CD4-positive, alpha-beta T cell treated with Interleukin-6 at 100 ng/mL for 8 hours (primary cell): ENCODE data around the gene FAM89B.

Experiments
- DNase-seq: peaks from one replicate; pipeline ENCODE4 v3.0.0-alpha.2; 2020; ENCODE audit warnings: mixed read lengths, low spot score

The FAM89B gene

GRCh38 chr11:65556470-65557279, 15.7 kb upstream of the FAM89B start:
- DNase-seq: no peak

GRCh38 chr11:65557280-65558001, 14.9 kb upstream of the FAM89B start:
- DNase-seq: no peak

- DNase-seq: peak; percentile 32
Measured at GRCh38 chr11:65558002-65558929, 14.1 kb upstream of the FAM89B start, which contains the start of gene LTBP3. Gene LTBP3 (minus strand): TSS chr11:65558359. CDS start chr11:65557959, 400 bp downstream.

GRCh38 chr11:65558930-65559509, 13.3 kb upstream of the FAM89B start:
- DNase-seq: no peak

GRCh38 chr11:65559535-65559934, 12.8 kb upstream of the FAM89B start:
- DNase-seq: no peak

- no peak for DNase-seq
Measured at GRCh38 chr11:65559951-65560537, 12.3 kb upstream of the FAM89B start.

GRCh38 chr11:65560555-65561418, 11.6 kb upstream of the FAM89B start:
- no peak for DNase-seq

GRCh38 chr11:65562020-65562419, 10.3 kb upstream of the FAM89B start:
- DNase-seq: no peak

GRCh38 chr11:65562788-65563187, 9.6 kb upstream of the FAM89B start:
- no peak for DNase-seq

- no peak for DNase-seq
Measured at GRCh38 chr11:65563601-65564000, 8.7 kb upstream of the FAM89B start.

- DNase-seq: peak; percentile 49
Measured at GRCh38 chr11:65564879-65565559, 7.3 kb upstream of the FAM89B start.

GRCh38 chr11:65565624-65566453, 6.5 kb upstream of the FAM89B start:
- peak; percentile 48 for DNase-seq

GRCh38 chr11:65569164-65569972, 3.0 kb upstream of the FAM89B start:
- DNase-seq: no peak

- DNase-seq: peak; percentile 98
Measured at GRCh38 chr11:65569973-65570918, 2.1 kb upstream of the FAM89B start, which contains the start of gene ZNRD2. Gene ZNRD2 (plus strand): TSS chr11:65570477. CDS start chr11:65570492, 15 bp downstream.

- DNase-seq: no peak
Measured at GRCh38 chr11:65571420-65571819, 918 bp upstream of the FAM89B start.

GRCh38 chr11:65571940-65572339, 398 bp upstream of the FAM89B start:
- no peak for DNase-seq
